Activated CD8-positive, alpha-beta memory T cell treated with anti-CD3 and anti-CD28 coated beads for 48 hours (primary cell): ENCODE data around the gene SCAMP4.
"Not testable (repeated sequence)": the region's sequence is repeated elsewhere in the genome, so short reads cannot be mapped to it uniquely, and the experiment has no call there.

ENCODE experiments used
- DNase-seq, 3 experiments: peaks; one replicate each; pipeline ENCODE4 v3.0.0-alpha.2; 2020; ENCODE audit warnings: low read depth in 2 of 3, low spot score in 2 of 3

SCAMP4 gene

GRCh38 chr19:1882786-1883692 is 22.2 kb upstream of the SCAMP4 start:
- DNase-seq: no peak

DNA sequence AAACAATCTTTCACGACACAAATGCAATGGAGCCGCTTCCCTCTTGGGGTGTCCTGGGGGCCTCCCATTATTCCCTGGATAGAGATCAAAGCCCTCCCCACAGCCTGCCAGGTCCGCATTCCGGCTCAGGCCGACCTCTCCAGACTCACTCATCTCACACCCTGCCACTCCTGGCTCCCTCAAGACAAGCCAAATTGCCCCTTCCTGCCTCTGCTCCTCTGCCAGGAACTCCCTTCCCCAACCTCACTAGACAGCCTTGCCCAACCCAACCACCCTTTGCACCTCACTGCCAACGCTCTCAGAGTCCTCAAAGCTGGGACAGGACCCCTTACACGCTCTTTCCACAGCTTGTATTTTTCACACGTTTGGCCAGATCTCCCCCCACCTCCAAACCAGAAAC is 21.4 kb upstream of the SCAMP4 start:
- DNase-seq: no peak

GRCh38 chr19:1884291-1884718 is 20.9 kb upstream of the SCAMP4 start:
- DNase-seq: no peak

GRCh38 chr19:1884719-1885334 is 20.4 kb upstream of the SCAMP4 start:
- DNase-seq: no peak

DNA sequence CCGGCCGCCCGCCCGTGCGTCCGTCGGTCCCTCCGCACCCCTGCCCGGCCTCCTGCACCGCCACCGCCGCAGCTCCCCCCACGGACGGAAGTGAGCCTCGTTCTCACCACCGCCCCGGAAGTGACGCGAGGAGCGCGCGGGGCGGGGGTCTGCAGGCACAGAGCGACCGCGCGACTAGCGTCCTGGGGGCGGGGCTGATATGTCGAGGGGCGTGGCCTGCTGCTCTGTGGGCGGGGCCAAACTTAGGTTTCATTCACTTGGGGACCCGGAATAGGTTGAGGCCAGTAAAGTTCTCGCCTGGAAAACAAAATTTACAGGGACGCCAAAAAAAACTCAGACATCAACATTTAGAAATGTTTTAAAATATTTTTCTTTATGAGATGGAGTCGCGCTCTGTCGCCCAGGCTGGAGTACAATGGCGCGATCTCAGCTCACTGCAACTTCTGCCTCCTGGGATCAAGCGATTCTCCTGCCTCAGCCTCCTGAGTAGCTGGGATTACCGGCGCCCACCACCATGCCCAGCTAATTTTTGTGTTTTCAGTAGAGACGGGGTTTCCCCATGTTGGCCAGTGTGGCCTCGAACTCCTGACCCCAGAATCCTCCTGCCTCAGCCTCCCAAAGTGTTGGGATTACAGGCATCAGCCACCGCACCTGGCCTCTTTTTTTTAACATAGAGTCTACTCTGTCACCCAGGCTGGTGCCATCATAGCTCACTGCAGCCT is 19.6 kb upstream of the SCAMP4 start, which contains the start of gene ABHD17A:
Gene ABHD17A (minus strand): TSS at position 99 of the 722 bp plus-strand sequence. CDS start 3,930 bp downstream, outside the sequence.
- peak; percentile 93 to 97 (median 96) for DNase-seq

GRCh38 chr19:1886360-1886759 is 18.8 kb upstream of the SCAMP4 start:
- not testable (repeated sequence) for DNase-seq

DNA sequence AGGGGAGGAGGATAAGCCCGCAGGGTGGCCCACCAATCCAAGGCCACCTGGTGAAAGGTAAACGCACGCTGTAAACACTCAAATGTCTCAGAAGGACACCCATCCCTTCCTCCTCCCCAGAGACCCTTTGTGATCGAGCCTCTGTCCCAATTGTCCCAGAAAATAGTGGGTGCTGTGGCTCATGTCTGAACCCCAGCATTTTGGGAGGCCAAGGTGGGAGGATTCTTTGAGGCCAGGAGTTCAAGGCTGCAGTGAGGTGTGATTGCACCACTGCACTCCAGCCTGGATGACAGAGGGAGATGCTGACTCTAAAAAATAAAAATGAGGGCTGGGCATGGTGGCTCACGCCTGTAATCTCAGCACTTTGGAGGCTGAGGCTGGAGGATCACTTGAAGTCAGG is 16.8 kb upstream of the SCAMP4 start:
- no peak for DNase-seq

- no peak for DNase-seq
Observed at GRCh38 chr19:1889907-1890306, 15.3 kb upstream of the SCAMP4 start.

DNA sequence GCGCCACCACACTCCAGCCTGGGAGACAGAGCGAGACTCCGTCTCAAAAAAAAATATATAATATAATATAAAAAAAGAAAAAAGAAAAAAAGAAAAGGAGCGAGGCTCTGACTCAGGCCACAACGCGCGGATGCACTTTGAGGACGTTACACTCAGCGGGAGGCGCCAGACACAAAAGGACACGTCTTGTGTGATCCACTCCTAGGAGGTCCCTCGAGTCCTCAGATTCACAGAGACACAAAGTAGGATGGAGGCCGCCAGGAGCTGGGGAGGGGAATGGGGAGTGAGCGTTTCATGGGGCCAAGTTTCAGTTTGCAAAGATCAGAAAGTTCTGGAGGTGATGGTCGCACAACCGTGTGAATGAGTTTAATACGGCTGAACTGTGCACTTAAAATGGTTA is 11.4 kb upstream of the SCAMP4 start:
- DNase-seq: no peak

DNA sequence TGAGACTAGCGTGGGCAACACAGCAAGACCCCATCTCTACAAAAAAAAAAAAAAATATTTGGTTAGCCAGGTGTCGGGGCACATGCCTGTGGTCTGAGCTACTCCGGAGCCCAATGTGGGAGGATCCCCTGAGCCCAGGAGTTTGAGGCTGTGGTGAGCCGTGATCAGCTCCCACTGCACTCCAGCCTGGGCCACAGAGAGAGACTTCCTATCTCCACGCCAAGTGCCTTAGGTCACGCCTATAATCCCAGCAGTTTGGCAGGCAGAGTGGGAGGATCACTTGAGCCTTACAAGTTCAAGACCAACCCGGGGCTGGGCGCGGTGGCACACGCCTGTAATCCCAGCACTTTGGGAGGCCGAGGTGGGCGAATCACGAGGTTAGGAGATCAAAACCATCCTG is 8.7 kb upstream of the SCAMP4 start:
- no peak for DNase-seq

DNA sequence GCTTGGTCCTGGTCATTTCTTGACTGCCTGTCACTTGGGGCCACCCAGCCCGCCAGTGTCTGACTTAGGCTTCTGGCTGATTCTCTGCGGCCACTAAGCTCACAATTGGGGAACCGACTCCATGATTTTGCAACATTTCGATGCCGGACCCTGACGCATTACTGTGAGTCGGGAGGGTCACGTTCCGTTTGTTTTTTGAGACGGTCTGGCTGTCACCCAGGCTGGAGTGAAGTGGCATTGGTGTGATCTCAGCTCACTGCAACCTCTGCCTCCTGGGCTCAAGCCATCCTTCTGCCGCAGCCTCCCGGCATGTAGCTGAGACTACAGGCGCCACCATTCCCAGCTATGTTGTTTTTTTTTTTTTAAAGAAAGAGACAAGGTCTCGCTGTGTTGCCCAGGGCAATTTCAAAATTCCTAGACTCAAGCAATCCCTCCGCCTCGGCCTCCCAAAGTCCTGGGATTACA is 3.2 kb upstream of the SCAMP4 start:
- DNase-seq: no peak

DNA sequence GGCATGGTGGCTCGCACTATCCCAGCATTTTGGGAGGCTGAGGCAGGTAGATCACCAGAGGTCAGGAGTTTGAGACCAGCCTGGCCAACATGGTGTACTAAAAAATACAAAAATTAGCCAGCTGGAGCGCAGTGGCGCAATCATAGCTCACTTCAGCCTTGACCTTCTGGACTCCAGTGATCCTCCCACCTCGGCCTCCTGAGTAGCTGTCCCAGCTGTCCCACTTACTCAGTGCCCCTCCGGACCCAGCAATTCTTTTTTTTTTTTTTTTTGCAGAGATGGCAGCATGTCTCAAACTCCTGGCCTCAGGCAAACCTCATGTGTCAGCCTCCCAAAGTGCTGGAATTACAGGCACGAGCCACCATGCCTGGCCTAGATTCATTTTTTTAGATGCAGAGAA is 2.3 kb upstream of the SCAMP4 start:
- DNase-seq: no peak

DNA sequence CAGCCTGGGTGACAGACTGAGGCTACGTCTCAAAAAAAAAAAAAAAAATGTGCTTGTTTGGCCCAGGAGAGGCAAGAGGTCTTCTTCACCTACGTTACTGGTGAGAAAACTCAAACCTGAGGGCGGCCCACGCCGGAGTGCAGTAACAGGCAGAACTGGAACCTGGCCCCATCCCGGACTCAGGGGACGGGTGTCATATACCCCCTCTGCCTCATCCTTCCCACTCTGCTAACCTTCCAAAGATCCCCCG is 414 bp upstream of the SCAMP4 start:
- no peak for DNase-seq

GRCh38 chr19:1905863-1906375 is 720 bp downstream of the SCAMP4 start:
- no peak for DNase-seq

GRCh38 chr19:1906985-1907562 is 1.9 kb downstream of the SCAMP4 start:
- no peak for DNase-seq

- no peak for DNase-seq
Observed at GRCh38 chr19:1907563-1908363, 2.6 kb downstream of the SCAMP4 start.

GRCh38 chr19:1908364-1908678 is 3.1 kb downstream of the SCAMP4 start:
- DNase-seq: no peak

GRCh38 chr19:1909761-1910080 is 4.5 kb downstream of the SCAMP4 start:
- no peak for DNase-seq

GRCh38 chr19:1910177-1910576 is 5.0 kb downstream of the SCAMP4 start:
- no peak for DNase-seq

- DNase-seq: no peak
Observed at GRCh38 chr19:1911098-1911497, 5.9 kb downstream of the SCAMP4 start.

- no peak for DNase-seq
Observed at GRCh38 chr19:1911995-1912394, 6.8 kb downstream of the SCAMP4 start.
